ENCODE data around the gene DLG2. TPM values are rescaled to one million over a fixed set of nuclear protein-coding genes. Genes with fewer than 3 reads are reported as not detected.

DLG2 gene
- total and polyA plus RNA-seq, 4 donors = 0.30 to 5.5 (median 0.68) TPM

- TF ChIP-seq, protein P1, sequence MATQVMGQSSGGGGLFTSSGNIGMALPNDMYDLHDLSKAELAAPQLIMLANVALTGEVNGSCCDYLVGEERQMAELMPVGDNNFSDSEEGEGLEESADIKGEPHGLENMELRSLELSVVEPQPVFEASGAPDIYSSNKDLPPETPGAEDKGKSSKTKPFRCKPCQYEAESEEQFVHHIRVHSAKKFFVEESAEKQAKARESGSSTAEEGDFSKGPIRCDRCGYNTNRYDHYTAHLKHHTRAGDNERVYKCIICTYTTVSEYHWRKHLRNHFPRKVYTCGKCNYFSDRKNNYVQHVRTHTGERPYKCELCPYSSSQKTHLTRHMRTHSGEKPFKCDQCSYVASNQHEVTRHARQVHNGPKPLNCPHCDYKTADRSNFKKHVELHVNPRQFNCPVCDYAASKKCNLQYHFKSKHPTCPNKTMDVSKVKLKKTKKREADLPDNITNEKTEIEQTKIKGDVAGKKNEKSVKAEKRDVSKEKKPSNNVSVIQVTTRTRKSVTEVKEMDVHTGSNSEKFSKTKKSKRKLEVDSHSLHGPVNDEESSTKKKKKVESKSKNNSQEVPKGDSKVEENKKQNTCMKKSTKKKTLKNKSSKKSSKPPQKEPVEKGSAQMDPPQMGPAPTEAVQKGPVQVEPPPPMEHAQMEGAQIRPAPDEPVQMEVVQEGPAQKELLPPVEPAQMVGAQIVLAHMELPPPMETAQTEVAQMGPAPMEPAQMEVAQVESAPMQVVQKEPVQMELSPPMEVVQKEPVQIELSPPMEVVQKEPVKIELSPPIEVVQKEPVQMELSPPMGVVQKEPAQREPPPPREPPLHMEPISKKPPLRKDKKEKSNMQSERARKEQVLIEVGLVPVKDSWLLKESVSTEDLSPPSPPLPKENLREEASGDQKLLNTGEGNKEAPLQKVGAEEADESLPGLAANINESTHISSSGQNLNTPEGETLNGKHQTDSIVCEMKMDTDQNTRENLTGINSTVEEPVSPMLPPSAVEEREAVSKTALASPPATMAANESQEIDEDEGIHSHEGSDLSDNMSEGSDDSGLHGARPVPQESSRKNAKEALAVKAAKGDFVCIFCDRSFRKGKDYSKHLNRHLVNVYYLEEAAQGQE (IDR thresholded peaks at IDR 0.05) = no peak
- no peak for TF ChIP-seq GABPA (IDR thresholded peaks at IDR 0.05 in 1 of 2, conservative IDR thresholded peaks at IDR 0.05 in 1 of 2)
- TF ChIP-seq HNF4G (IDR thresholded peaks at IDR 0.05) = no peak
- no peak for TF ChIP-seq RAD21 (IDR thresholded peaks at IDR 0.05)
- TF ChIP-seq, protein P2, sequence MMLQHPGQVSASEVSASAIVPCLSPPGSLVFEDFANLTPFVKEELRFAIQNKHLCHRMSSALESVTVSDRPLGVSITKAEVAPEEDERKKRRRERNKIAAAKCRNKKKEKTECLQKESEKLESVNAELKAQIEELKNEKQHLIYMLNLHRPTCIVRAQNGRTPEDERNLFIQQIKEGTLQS (IDR thresholded peaks at IDR 0.05) = no peak
- no peak for TF ChIP-seq SP1 (IDR thresholded peaks at IDR 0.05)
- no peak for TF ChIP-seq JUND (IDR thresholded peaks at IDR 0.05)
- TF ChIP-seq TAF1 (conservative IDR thresholded peaks at IDR 0.05) = no peak
- TF ChIP-seq FOXA2 (IDR thresholded peaks at IDR 0.05) = no peak
- no peaks in the 10 kb centered on the region for H3K36me3 ChIP-seq (ENCODE audit: control insufficient read depth in 4 of 4, insufficient read depth in 3 of 4, low read depth in 1 of 4, low read length in 3 of 4)
- no peak overlapping the region for H3K27ac ChIP-seq (ENCODE audit: low read depth in 1 of 2, low read length in 2 of 2)
- H3K9ac ChIP-seq (ENCODE audit: low read depth in 1 of 2, low read length in 2 of 2) = no peak overlapping the region
- H3K27me3 ChIP-seq (ENCODE audit: control insufficient read depth in 4 of 4, insufficient read depth in 4 of 4, low read length in 3 of 4) = no peaks in the 10 kb centered on the region
- H3K4me3 ChIP-seq (ENCODE audit: low read depth in 1 of 3, low read length in 3 of 3) = no peak overlapping the region
- no peak for DNase-seq (ENCODE audit: low spot score)
- no peaks in the 10 kb centered on the region for H3K4me1 ChIP-seq (ENCODE audit: control insufficient read depth in 4 of 4, insufficient read depth in 4 of 4, low read length in 3 of 4)
- H3K9me3 ChIP-seq (ENCODE audit: control insufficient read depth in 4 of 4, low read length in 3 of 4) = no peaks in the 10 kb centered on the region
- WGBS = 77% methylated on average over 1 of the region's 1 CpG
Observed at GRCh38 chr11:84901991-84902390, 725.2 kb downstream of the DLG2 start.

DNA sequence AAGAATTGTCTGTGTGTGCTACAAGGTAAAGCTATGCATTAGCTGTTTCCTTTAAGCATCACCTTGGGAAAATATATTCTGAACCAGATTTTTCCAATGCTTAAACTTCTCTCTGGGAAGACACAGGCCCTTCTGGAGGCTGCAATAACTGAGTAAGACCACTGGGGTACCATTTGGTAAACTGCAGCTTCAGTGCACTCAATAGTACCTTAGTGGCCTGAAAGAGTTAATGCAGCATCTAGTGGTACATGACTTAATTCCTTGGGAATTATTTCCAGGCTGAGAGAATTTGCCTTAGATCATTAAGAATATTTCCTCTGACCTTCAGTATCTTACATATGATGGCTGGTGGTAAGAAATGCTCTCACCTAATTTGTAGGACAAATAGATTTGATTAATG, 727.4 kb downstream of the DLG2 start:
- Histone ChIP-seq H3K4me3 (ENCODE audit: low read depth in 1 of 3, low read length in 3 of 3) (no peak overlapping the region), H3K27ac (ENCODE audit: low read depth in 1 of 2, low read length in 2 of 2) (no peak overlapping the region), H3K9me3 (ENCODE audit: control insufficient read depth in 4 of 4, low read length in 3 of 4) (no peaks in the 10 kb centered on the region), H3K4me1 (ENCODE audit: control insufficient read depth in 4 of 4, insufficient read depth in 4 of 4, low read length in 3 of 4) (no peaks in the 10 kb centered on the region), H3K36me3 (ENCODE audit: control insufficient read depth in 4 of 4, insufficient read depth in 3 of 4, low read depth in 1 of 4, low read length in 3 of 4) (no peaks in the 10 kb centered on the region), H3K9ac (ENCODE audit: low read depth in 1 of 2, low read length in 2 of 2) (no peak overlapping the region), H3K27me3 (ENCODE audit: control insufficient read depth in 4 of 4, insufficient read depth in 4 of 4, low read length in 3 of 4) (no peaks in the 10 kb centered on the region)
- TF ChIP-seq, protein P3, sequence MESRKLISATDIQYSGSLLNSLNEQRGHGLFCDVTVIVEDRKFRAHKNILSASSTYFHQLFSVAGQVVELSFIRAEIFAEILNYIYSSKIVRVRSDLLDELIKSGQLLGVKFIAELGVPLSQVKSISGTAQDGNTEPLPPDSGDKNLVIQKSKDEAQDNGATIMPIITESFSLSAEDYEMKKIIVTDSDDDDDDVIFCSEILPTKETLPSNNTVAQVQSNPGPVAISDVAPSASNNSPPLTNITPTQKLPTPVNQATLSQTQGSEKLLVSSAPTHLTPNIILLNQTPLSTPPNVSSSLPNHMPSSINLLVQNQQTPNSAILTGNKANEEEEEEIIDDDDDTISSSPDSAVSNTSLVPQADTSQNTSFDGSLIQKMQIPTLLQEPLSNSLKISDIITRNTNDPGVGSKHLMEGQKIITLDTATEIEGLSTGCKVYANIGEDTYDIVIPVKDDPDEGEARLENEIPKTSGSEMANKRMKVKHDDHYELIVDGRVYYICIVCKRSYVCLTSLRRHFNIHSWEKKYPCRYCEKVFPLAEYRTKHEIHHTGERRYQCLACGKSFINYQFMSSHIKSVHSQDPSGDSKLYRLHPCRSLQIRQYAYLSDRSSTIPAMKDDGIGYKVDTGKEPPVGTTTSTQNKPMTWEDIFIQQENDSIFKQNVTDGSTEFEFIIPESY (IDR thresholded peaks at IDR 0.05) = no peak
- TF ChIP-seq, protein P1 (IDR thresholded peaks at IDR 0.05) = no peak
- TF ChIP-seq GABPA (IDR thresholded peaks at IDR 0.05 in 1 of 2, conservative IDR thresholded peaks at IDR 0.05 in 1 of 2) (no peak), SP1 (IDR thresholded peaks at IDR 0.05) (no peak), HNF4G (IDR thresholded peaks at IDR 0.05) (no peak), FOXA1 (IDR thresholded peaks at IDR 0.05) (no peak), NR2F2 (IDR thresholded peaks at IDR 0.05) (no peak), EGR1 (IDR thresholded peaks at IDR 0.05; ENCODE audit: low read depth in 2 of 2) (no peak), YY1 (IDR thresholded peaks at IDR 0.05) (no peak), TAF1 (conservative IDR thresholded peaks at IDR 0.05) (no peak), HNF4A (conservative IDR thresholded peaks at IDR 0.05) (no peak), CTCF (IDR thresholded peaks at IDR 0.05; ENCODE audit: low read depth, low read length, missing input control) (no peak), RXRA (IDR thresholded peaks at IDR 0.05) (no peak), RAD21 (IDR thresholded peaks at IDR 0.05) (no peak), FOXA2 (IDR thresholded peaks at IDR 0.05) (no peak), JUND (IDR thresholded peaks at IDR 0.05) (no peak)
- TF ChIP-seq, protein P2 (IDR thresholded peaks at IDR 0.05) = no peak
- TF ChIP-seq, protein P4, sequence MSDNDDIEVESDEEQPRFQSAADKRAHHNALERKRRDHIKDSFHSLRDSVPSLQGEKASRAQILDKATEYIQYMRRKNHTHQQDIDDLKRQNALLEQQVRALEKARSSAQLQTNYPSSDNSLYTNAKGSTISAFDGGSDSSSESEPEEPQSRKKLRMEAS (IDR thresholded peaks at IDR 0.05) = no peak
- DNase-seq (ENCODE audit: low spot score) = no peak
